22Rv1 (cell line): ENCODE results near the gene MICA.
"Not testable (repeated sequence)": the region's sequence is repeated elsewhere in the genome, so short reads cannot be mapped to it uniquely, and the experiment has no call there.

Experiments used
- H3K27ac ChIP-seq: fragments of 450-650 bp; 2 replicates; pipeline ENCODE4 v1.5.1; 2017
- CTCF ChIP-seq: fragments of 450-650 bp; IDR thresholded peaks from 2 replicates; pipeline ENCODE4 v1.5.1; 2017; ENCODE audit warnings: mild to moderate bottlenecking
- ZFX ChIP-seq: fragments of 450-650 bp; IDR thresholded peaks from 2 replicates; pipeline ENCODE4 v1.6.1; 2017; ENCODE audit warnings: antibody characterized with exemption, borderline replicate concordance

The MICA gene

GRCh38 chr6:31450751-31451150, 47.4 kb downstream of the MICA start:
- no peak for TF ChIP-seq ZFX
- H3K27ac ChIP-seq = no peak overlapping the region

- TF ChIP-seq CTCF = no peak
- no peak for TF ChIP-seq ZFX
- H3K27ac ChIP-seq = no peak overlapping the region
Measured at GRCh38 chr6:31452859-31453258, 49.5 kb downstream of the MICA start.

- no peak for TF ChIP-seq ZFX
- TF ChIP-seq CTCF = no peak
- H3K27ac ChIP-seq = no peak overlapping the region
Measured at GRCh38 chr6:31453259-31453658, 49.9 kb downstream of the MICA start.

GRCh38 chr6:31459864-31460263, 56.5 kb downstream of the MICA start:
- H3K27ac ChIP-seq = not testable (repeated sequence)

- TF ChIP-seq CTCF (no peak), ZFX (no peak)
Measured at GRCh38 chr6:31460361-31461025, 57.1 kb downstream of the MICA start.

GRCh38 chr6:31462026-31462963, 58.9 kb downstream of the MICA start:
- no peak for TF ChIP-seq CTCF
- H3K27ac ChIP-seq = no peak overlapping the region

More at GRCh38 chr6:31460361-31461025, 57.1 kb downstream of the MICA start:
- H3K27ac ChIP-seq = no peak overlapping the region

GRCh38 chr6:31462964-31463870, 59.8 kb downstream of the MICA start:
- H3K27ac ChIP-seq = no peak overlapping the region
- TF ChIP-seq ZFX = no peak
- TF ChIP-seq CTCF = no peak
